Measurements from ENCODE around the gene CHSY3.

Gene CHSY3

GRCh38 chr5:129902816-129903215 lies 1.4 kb upstream of the CHSY3 start:
- POLR2A ChIA-PET: no interaction called here
- no peak for TF ChIP-seq CTCF (IDR thresholded peaks at IDR 0.05; ENCODE audit: control extremely low read depth, extremely low read depth, low read depth, missing control alignments)
- CTCF ChIA-PET: no interaction called here
- DNase-seq (ENCODE audit: extremely low spot score): no peak

- ChIA-PET CTCF (no interaction called here), POLR2A (no interaction called here)
- DNase-seq (ENCODE audit: extremely low spot score): no peak
- no peak for TF ChIP-seq CTCF (IDR thresholded peaks at IDR 0.05; ENCODE audit: control extremely low read depth, extremely low read depth, low read depth, missing control alignments)
Observed at GRCh38 chr5:129903466-129904101, 681 bp upstream of the CHSY3 start.

- CTCF ChIA-PET: no interaction called here
- no peak for DNase-seq (ENCODE audit: extremely low spot score)
- no peak for TF ChIP-seq CTCF (IDR thresholded peaks at IDR 0.05; ENCODE audit: control extremely low read depth, extremely low read depth, low read depth, missing control alignments)
- POLR2A ChIA-PET: no interaction called here
Observed at GRCh38 chr5:129904667-129905472, 605 bp downstream of the CHSY3 start.

GRCh38 chr5:129905473-129906176 lies 1.4 kb downstream of the CHSY3 start:
- no peak for DNase-seq (ENCODE audit: extremely low spot score)
- ChIA-PET POLR2A (no interaction called here), CTCF (no interaction called here)
- TF ChIP-seq CTCF (IDR thresholded peaks at IDR 0.05; ENCODE audit: control extremely low read depth, extremely low read depth, low read depth, missing control alignments): no peak

- CTCF ChIA-PET: no interaction called here
- no peak for TF ChIP-seq CTCF (IDR thresholded peaks at IDR 0.05; ENCODE audit: control extremely low read depth, extremely low read depth, low read depth, missing control alignments)
- DNase-seq (ENCODE audit: extremely low spot score): no peak
- POLR2A ChIA-PET: no interaction called here
Observed at GRCh38 chr5:129906177-129906887, 2.1 kb downstream of the CHSY3 start.

- TF ChIP-seq CTCF (IDR thresholded peaks at IDR 0.05; ENCODE audit: control extremely low read depth, extremely low read depth, low read depth, missing control alignments): no peak
- ChIA-PET POLR2A (no interaction called here), CTCF (no interaction called here)
- DNase-seq (ENCODE audit: extremely low spot score): no peak
Observed at GRCh38 chr5:129909225-129909624, 5.0 kb downstream of the CHSY3 start.
